DMS153 treated with DMSO at 0.1 percent for 48 hours (cell line): ENCODE results near the gene KRTAP12-4.
A peak's percentile ranks its signal among the peaks of the same experiment; 100 is the strongest.
"Not testable (repeated sequence)": the region's sequence is repeated elsewhere in the genome, so short reads cannot be mapped to it uniquely, and the experiment has no call there.

Source experiments
- DNase-seq: peaks from one replicate; lab custom pipeline; 2025; ENCODE audit not compliant: unreplicated experiment; lab: John Stamatoyannopoulos, UW

The KRTAP12-4 gene

GRCh38 chr21:44687671-44688070 is 33.2 kb upstream of the KRTAP12-4 start:
- peak; percentile 6 for DNase-seq

GRCh38 chr21:44686843-44687561 is 32.5 kb upstream of the KRTAP12-4 start:
- no peak for DNase-seq

- no peak for DNase-seq
These were observed 31.7 kb upstream of the KRTAP12-4 start for GRCh38 chr21:44686000-44686781.

DNA sequence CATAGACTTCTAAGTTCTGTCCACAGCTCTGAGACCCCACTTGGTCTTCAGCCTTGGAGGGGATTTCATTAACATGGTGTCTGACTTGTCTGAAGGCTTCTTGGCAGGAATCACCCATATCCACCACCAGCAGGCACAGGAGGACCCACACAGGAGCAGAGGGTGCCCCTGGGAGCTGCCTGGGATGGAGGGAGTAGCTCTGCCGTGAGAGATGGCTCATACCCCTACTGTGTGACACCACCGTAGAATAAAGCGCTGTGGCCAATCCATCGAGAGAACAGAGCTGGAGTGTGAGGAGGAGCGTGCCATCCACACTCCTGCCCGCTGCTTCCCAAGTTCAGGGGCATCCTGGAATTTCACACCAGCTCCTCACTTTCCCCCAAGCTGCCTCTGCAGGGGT is 30.6 kb upstream of the KRTAP12-4 start:
- not testable (repeated sequence) for DNase-seq

- no peak for DNase-seq
These were observed 30.0 kb upstream of the KRTAP12-4 start for GRCh38 chr21:44684483-44684882.

GRCh38 chr21:44684077-44684476 is 29.6 kb upstream of the KRTAP12-4 start:
- no peak for DNase-seq

- no peak for DNase-seq
These were observed 28.2 kb upstream of the KRTAP12-4 start for GRCh38 chr21:44682580-44683151.

GRCh38 chr21:44681861-44682579 is 27.6 kb upstream of the KRTAP12-4 start, which contains the start of gene KRTAP12-1:
Gene KRTAP12-1, minus strand, starts transcription at chr21:44682163. Its CDS starts 40 bp downstream, at chr21:44682123.
- DNase-seq, result peak; percentile 92

DNA sequence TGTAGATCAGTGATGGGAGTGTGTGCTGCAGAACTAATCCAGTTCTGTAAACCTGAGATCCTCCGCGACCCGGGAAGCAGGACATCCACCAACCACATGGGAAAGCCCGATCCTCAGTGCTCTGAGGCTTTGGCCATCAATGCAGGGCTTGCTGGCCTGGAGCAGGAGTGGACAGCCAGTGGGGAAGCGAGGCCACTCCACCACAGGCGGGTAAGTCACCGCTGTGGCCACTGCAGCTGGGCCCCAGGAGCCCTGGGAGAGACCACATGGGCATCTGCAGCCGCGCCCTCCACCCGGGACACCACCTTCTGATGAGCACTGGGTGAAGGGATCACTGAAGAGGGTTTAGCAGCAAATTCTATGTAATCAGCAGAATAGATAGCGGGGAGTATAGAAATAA is 26.7 kb upstream of the KRTAP12-4 start:
- DNase-seq, result no peak

GRCh38 chr21:44677881-44678280 is 23.4 kb upstream of the KRTAP12-4 start:
- DNase-seq, result no peak

DNA sequence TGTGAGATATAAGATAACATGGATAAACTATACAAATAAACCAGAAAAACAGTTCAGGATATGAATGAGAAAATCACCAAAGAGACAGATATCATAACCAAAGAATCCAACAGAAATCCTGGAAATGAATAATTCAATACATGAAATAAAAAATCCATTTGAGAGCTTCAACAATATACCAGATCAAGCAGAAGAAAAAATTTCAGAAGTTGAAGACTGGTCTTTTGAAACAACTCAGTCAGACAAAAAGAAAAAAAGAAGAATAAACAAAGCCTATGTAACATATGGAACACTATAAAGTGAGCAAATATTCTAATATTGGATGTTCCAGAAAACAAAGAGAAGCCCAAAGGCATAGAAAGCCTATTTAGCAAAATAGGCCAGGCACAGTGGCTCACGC is 17.5 kb upstream of the KRTAP12-4 start:
- no peak for DNase-seq

GRCh38 chr21:44670642-44671432 is 16.4 kb upstream of the KRTAP12-4 start:
- DNase-seq, result no peak

GRCh38 chr21:44667612-44668011 is 13.2 kb upstream of the KRTAP12-4 start:
- DNase-seq, result no peak

DNA sequence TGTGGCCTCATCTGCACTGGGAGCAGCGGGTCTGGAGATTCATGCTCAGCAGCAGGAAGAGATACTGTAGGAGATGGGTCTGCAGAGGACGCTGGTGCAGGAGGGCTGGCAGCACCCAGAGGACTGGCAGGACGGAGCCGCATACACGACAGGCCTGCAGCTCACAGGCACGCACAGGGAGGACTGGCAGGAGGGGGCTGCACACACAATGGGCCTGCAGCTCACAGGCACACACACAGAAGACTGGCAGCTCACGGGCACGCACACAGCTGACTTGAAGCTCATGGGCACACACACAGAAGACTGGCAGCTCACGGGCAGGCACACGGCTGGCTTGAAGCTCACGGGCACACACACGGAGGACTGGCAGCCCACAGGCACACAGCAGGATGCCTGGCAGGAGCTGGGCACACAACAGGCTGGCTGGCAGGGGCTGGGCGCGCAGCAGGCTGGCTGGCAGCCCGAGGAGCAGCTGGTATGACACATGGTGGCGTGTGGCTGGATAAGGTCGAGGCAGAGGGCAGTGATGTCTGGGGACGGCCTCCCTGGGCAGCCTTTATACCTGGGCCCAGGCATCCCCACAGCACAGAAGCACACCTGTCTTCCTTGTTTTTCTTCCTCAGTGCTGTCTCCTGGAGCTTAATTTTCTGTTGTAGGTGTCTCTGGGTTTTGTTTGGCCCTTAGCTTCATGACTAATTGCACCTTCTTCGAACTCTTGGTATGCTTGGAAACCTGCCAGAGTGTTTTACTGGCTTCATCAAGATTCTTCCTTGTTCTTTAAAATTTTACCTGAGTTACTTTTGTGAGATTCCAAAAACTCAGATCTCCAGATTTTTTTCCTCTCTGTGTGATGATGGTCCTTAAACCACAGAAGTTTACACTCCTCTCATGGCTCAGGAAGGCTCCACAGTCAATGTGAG is 12.2 kb upstream of the KRTAP12-4 start, which contains the start of gene KRTAP12-2:
Gene KRTAP12-2, minus strand, starts transcription at position 527 of the 920 bp plus-strand sequence. Its CDS starts 41 bp downstream, at position 486.
- DNase-seq, result no peak

- no peak for DNase-seq
These were observed 10.2 kb upstream of the KRTAP12-4 start for GRCh38 chr21:44664691-44665090.

- DNase-seq, result not testable (repeated sequence)
These were observed 7.1 kb upstream of the KRTAP12-4 start for GRCh38 chr21:44661567-44661966.

DNA sequence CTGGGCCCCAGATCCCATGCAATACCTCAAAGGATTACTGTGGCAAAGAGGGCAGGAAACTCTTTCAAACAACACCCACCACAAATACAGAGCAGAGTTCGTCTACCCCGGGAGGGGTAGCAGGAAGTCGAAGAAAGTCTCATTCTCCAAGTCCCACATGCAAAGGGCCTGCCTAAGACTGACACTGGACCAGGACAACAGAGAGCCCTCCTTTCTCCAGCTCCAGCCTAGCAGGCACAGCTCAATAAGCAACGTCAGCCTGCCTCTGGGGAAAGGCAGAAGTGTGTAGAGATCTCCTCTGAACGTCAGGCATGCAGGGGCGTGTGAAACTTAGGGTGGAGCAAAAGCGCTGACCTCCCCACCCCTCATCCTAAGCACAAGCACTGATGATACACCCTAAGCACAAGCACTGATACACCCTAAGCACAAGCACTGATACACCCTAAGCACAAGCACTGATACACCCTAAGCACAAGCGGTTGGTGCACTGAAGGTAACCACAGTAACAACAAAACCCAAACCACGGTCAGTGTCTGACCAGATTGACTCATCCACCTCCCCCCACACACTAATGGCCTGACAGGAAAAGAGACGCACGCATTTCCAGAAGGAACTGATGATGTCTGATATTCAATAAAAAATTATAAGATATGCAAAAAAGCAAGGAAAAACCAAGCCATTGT is 4.6 kb upstream of the KRTAP12-4 start:
- no peak for DNase-seq

DNA sequence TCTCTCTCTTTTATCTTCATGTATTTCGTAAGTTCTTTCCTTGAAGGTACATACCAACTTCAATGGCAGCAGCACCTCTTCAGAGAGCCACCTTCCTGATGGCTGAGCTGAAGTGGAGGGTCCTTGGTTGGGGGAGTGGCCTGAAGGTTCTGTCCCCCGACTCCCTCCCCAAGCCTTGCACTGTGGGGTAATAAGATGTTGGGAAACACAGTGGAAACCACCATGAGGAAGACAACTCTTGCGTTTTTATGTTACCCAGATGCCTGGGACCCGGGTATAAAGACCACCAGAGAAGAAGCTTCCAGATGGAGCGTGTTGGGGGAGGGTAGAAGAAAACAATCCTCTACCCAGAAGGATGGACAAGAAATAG is 4.1 kb upstream of the KRTAP12-4 start:
- DNase-seq, result no peak
